SU-DHL-6 (cell line): ENCODE data around the gene CHCHD5.

Experiments used
- H2AFZ ChIP-seq: fragments of 200-600 bp; sonication (generic); 2 replicates; pipeline ENCODE4 v1.6.1; 2014; ENCODE audit warnings: low read depth, mild to moderate bottlenecking, moderate library complexity, mixed read lengths, antibody characterized with exemption, low read length; ENCODE audit not compliant: severe bottlenecking
- H3F3A ChIP-seq: fragments of 200-600 bp; shearing (Covaris generic); 2 replicates; pipeline ENCODE4 v1.6.0; 2016; ENCODE audit warnings: antibody characterized with exemption, mild to moderate bottlenecking; ENCODE audit not compliant: insufficient read depth
- H3K27ac ChIP-seq: fragments of 200-600 bp; sonication (generic); 2 replicates; pipeline ENCODE4 v1.5.1; 2016; ENCODE audit warnings: low read depth, mild to moderate bottlenecking, low read length, moderate library complexity, mixed read lengths
- H3K27me3 ChIP-seq: fragments of 200-600 bp; sonication (generic), shearing (Covaris generic); 2 replicates; pipeline ENCODE4 v1.6.0; 2014; ENCODE audit warnings: mild to moderate bottlenecking, low read length
- H3K36me3 ChIP-seq: fragments of 200-600 bp; sonication (generic); 2 replicates; pipeline ENCODE4 v1.6.1; 2014; ENCODE audit warnings: mild to moderate bottlenecking, low read length, mixed read lengths
- H3K4me2 ChIP-seq: fragments of 300-600, 200-600 bp; shearing (Covaris generic), sonication (generic); 2 replicates; pipeline ENCODE4 v1.6.0; 2014; ENCODE audit warnings: low read length, low read depth, mild to moderate bottlenecking; ENCODE audit not compliant: poor library complexity, severe bottlenecking
- H3K4me3 ChIP-seq: fragments of 200-600 bp; sonication (generic); 2 replicates; pipeline ENCODE4 v1.5.1; 2014; ENCODE audit warnings: antibody characterized with exemption, low read length, mild to moderate bottlenecking, mixed read lengths; ENCODE audit not compliant: insufficient read depth, poor library complexity, severe bottlenecking
- H3K79me2 ChIP-seq: fragments of 200-600 bp; sonication (generic); 2 replicates; pipeline ENCODE4 v1.6.1; 2014; ENCODE audit warnings: mild to moderate bottlenecking, low read length, moderate library complexity; ENCODE audit not compliant: insufficient read depth
- H3K9ac ChIP-seq: fragments of 200-600 bp; sonication (generic); 2 replicates; pipeline ENCODE4 v1.7.0; 2014; ENCODE audit warnings: mild to moderate bottlenecking, low read length
- H3K9me2 ChIP-seq: fragments of 200-600 bp; sonication (generic); replicated peaks from 2 replicates; pipeline ENCODE4 v1.6.1; 2014; ENCODE audit warnings: low read length; ENCODE audit not compliant: insufficient read depth
- H3K9me3 ChIP-seq: fragments of 200-600 bp; sonication (generic); 2 replicates; pipeline ENCODE4 v1.6.1; 2014; ENCODE audit warnings: low read length, mixed read lengths; ENCODE audit not compliant: insufficient read depth
- H4K20me1 ChIP-seq: fragments of 200-600 bp; sonication (generic); 2 replicates; pipeline ENCODE4 v1.6.1; 2014; ENCODE audit warnings: low read depth, mild to moderate bottlenecking, antibody characterized with exemption, low read length, moderate library complexity, mixed read lengths
- CTCF ChIP-seq: fragments of 200-600 bp; sonication (generic); IDR thresholded peaks from one replicate; pipeline ENCODE4 v1.5.1; 2017; ENCODE audit warnings: antibody characterized with exemption, mild to moderate bottlenecking, low read length, moderate library complexity; ENCODE audit not compliant: insufficient read depth, poor library complexity, severe bottlenecking
- EZH2phosphoT487 ChIP-seq: fragments of 200-600 bp; sonication (generic), shearing (Covaris generic); conservative IDR thresholded peaks from 2 replicates; pipeline ENCODE4 v1.6.1; 2018; ENCODE audit warnings: mild to moderate bottlenecking, antibody characterized with exemption, low read length, moderate library complexity, mixed read lengths

Gene CHCHD5

GRCh38 chr2:112583497-112584133 lies 794 bp upstream of the CHCHD5 start:
- peak overlapping the region; percentile 74 for H3K27ac ChIP-seq
- no peaks in the 10 kb centered on the region for H3K36me3 ChIP-seq
- H3K27me3 ChIP-seq: no peaks in the 10 kb centered on the region
- H3F3A ChIP-seq: peaks cover 28% of the 10 kb centered on the region
- H3K4me3 ChIP-seq: peak overlapping the region; percentile 63
- no peaks in the 10 kb centered on the region for H3K9me3 ChIP-seq
- H3K79me2 ChIP-seq: no peaks in the 10 kb centered on the region
- H3K9me2 ChIP-seq: no peaks in the 10 kb centered on the region
- peak overlapping the region; percentile 90 for H3K4me2 ChIP-seq
- H4K20me1 ChIP-seq: no peaks in the 10 kb centered on the region
- no peak for TF ChIP-seq EZH2phosphoT487
- no peak for TF ChIP-seq CTCF
- peak overlapping the region; percentile 97 for H2AFZ ChIP-seq
- H3K9ac ChIP-seq: peak overlapping the region; percentile 65

GRCh38 chr2:112584891-112585250 lies 462 bp downstream of the CHCHD5 start:
- H3K9ac ChIP-seq: peak overlapping the region; percentile 65
- no peaks in the 10 kb centered on the region for H3K36me3 ChIP-seq
- no peaks in the 10 kb centered on the region for H3K9me3 ChIP-seq
- H3K4me2 ChIP-seq: peak overlapping the region; percentile 90
- no peaks in the 10 kb centered on the region for H3K79me2 ChIP-seq
- peak overlapping the region; percentile 97 for H2AFZ ChIP-seq
- peaks cover 22% of the 10 kb centered on the region for H3F3A ChIP-seq
- no peaks in the 10 kb centered on the region for H3K27me3 ChIP-seq
- no peaks in the 10 kb centered on the region for H3K9me2 ChIP-seq
- no peak for TF ChIP-seq CTCF
- TF ChIP-seq EZH2phosphoT487: no peak
- peak overlapping the region; percentile 63 for H3K4me3 ChIP-seq
- no peaks in the 10 kb centered on the region for H4K20me1 ChIP-seq
- H3K27ac ChIP-seq: peak overlapping the region; percentile 74

- Histone ChIP-seq H3K4me3 (peak overlapping the region; percentile 63), H3K9ac (peak overlapping the region; percentile 65), H2AFZ (no peak overlapping the region), H3K27ac (no peak overlapping the region), H3F3A (peaks cover 22% of the 10 kb centered on the region), H4K20me1 (no peaks in the 10 kb centered on the region), H3K36me3 (no peaks in the 10 kb centered on the region), H3K4me2 (peak overlapping the region; percentile 90), H3K27me3 (no peaks in the 10 kb centered on the region), H3K9me3 (no peaks in the 10 kb centered on the region), H3K9me2 (no peaks in the 10 kb centered on the region), H3K79me2 (no peaks in the 10 kb centered on the region)
- TF ChIP-seq CTCF (no peak), EZH2phosphoT487 (no peak)
These were observed 991 bp downstream of the CHCHD5 start for GRCh38 chr2:112585400-112585799.
